Mucosa of descending colon (tissue), 3 donors: ENCODE measurements around the gene GALNS. TPM values are rescaled to one million over a fixed set of nuclear protein-coding genes. Genes with fewer than 3 reads are reported as not detected.

Source experiments
- ATAC-seq: fragments of 200-7000 bp; cut with Tn5 transposase; one replicate; pipeline ENCODE4 v1.9.1; 2020; ENCODE audit warnings: mild to moderate bottlenecking, moderate library complexity
- DNase-seq, 3 donors: peaks; one replicate each; pipeline ENCODE4 v3.0.0-alpha.2; 2020
- H3K36me3 ChIP-seq: fragments of 200-600 bp; one replicate; pipeline ENCODE4 v1.8.0; 2021; ENCODE audit warnings: low read depth, mild to moderate bottlenecking
- H3K4me1 ChIP-seq: fragments of 200-600 bp; one replicate; pipeline ENCODE4 v1.8.0; 2021; ENCODE audit warnings: low read depth, mild to moderate bottlenecking
- H3K4me3 ChIP-seq: fragments of 200-600 bp; one replicate; pipeline ENCODE4 v1.8.0; 2021; ENCODE audit warnings: mild to moderate bottlenecking
- H3K9me3 ChIP-seq: fragments of 200-600 bp; one replicate; pipeline ENCODE4 v1.8.0; 2021; ENCODE audit warnings: mild to moderate bottlenecking
- intact Hi-C, 2 donors: fragments of 100-400 bp; cut with DNase I in 1 of 2; cut with micrococcal nuclease in 1 of 2; formaldehyde crosslinking; loops; one replicate each; pipeline versions ENCODE4 v1.11.0 to v1.11.1; 2022; cut with DNase I, micrococcal nuclease
- total RNA-seq, 3 donors: library from RNA; stranded (reverse); fragmentation: NEBNext Ultra II Directional in 2 of 3; extraction: Animal tissue kit (Norgen Biotek cat#: 25700) in 2 of 3; gene quantifications; one replicate each; pipeline versions ENCODE4 v1.2.1 to v1.2.4, GENCODE V29; 2021 to 2023
- TF ChIP-seq, protein P1 (sequence below): fragments of 200-600 bp; IDR thresholded peaks from one replicate; pipeline ENCODE4 v1.8.0; 2022; ENCODE audit warnings: antibody characterized with exemption, mild to moderate bottlenecking
- donor health status: DM: no; HTN: no; CAD: no; lungs with moderate emphysema.
- donor health status: DM: no; HTN: no; CAD: no.
- donor health status: DM: no; HTN: yes; CAD: no.

Gene GALNS
- total RNA-seq, 3 donors from 2014 or later = 37.4 to 65.3 (median 44.0) TPM

DNA sequence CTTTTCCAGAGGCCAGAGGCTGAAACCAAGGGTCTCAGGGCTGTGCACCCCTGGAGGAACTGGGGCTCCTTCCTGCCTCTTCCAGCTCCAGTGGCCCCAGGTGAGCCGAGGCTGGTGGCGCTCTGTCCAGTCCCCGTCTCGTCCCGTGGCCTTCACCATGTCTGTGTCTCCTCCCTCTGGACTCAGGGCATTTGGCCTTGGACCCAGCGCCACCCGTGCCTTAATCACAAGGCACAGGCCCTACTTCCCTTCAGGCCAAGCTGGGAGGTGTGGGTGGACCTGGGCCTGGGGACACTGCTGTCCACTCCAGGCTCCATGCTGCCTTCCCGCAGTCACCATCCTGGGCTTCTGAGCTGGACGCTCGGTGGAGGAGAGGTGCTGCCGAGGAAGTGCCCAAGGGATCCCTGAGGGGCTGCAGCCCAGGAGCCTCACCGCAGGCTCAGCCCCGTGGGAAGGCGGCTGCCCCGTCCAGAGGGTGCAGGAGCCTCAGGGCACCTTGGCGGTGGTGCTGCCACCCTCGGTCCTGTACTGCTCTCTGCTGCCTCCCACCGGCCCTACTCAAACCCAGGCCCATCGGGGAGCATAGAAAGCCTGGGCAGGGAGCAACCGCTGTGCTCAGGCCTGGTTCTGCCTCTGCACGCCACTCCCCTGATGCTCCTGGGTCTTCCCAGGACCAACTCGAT lies 35.4 kb downstream of the GALNS start:
- Histone ChIP-seq H3K4me1 (peaks cover 1% of the 10 kb centered on the region), H3K36me3 (no peaks in the 10 kb centered on the region), H3K4me3 (no peak overlapping the region), H3K9me3 (no peaks in the 10 kb centered on the region)
- intact Hi-C loops = no loop called here
- no peak for ATAC-seq
- no peak for DNase-seq
- TF ChIP-seq, protein P1, sequence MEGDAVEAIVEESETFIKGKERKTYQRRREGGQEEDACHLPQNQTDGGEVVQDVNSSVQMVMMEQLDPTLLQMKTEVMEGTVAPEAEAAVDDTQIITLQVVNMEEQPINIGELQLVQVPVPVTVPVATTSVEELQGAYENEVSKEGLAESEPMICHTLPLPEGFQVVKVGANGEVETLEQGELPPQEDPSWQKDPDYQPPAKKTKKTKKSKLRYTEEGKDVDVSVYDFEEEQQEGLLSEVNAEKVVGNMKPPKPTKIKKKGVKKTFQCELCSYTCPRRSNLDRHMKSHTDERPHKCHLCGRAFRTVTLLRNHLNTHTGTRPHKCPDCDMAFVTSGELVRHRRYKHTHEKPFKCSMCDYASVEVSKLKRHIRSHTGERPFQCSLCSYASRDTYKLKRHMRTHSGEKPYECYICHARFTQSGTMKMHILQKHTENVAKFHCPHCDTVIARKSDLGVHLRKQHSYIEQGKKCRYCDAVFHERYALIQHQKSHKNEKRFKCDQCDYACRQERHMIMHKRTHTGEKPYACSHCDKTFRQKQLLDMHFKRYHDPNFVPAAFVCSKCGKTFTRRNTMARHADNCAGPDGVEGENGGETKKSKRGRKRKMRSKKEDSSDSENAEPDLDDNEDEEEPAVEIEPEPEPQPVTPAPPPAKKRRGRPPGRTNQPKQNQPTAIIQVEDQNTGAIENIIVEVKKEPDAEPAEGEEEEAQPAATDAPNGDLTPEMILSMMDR = no peak

DNA sequence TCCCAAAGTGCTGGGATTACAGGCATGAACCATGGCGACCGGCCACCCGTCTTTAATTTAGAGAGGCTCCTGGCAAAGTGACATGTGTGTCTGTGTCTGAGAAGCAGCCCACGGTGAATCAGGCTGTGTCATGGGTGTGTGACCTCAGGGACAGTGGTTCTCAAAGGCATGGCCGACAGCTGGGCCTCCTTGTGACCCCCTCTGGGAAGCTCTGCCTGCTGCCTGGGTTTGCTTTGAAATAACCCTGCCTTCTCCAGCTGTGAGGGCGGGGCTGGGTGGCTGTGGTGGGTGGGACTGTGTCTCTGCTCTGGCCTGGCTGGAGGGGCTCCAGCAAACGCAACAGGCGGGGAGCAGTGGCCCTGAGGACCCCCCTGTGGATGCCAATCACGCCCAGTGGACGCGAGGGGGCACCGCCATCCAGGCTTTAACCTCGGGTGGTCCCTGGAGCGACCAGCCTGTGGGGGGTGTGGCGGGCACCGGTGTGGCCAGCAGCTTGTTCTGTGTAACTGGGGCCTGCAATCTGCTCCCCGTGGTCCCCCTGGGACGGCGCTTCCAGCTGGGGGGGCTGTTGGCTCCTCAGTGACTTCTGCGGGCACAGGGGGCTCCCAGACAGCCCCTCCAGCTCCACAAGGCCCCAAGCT lies 36.2 kb downstream of the GALNS start:
- no peaks in the 10 kb centered on the region for H3K36me3 ChIP-seq
- DNase-seq (no peak), ATAC-seq (no peak)
- TF ChIP-seq, protein P1 = no peak
- H3K4me1 ChIP-seq = peaks cover 4% of the 10 kb centered on the region
- no peaks in the 10 kb centered on the region for H3K9me3 ChIP-seq
- intact Hi-C loops = no loop called here
- H3K4me3 ChIP-seq = no peak overlapping the region

DNA sequence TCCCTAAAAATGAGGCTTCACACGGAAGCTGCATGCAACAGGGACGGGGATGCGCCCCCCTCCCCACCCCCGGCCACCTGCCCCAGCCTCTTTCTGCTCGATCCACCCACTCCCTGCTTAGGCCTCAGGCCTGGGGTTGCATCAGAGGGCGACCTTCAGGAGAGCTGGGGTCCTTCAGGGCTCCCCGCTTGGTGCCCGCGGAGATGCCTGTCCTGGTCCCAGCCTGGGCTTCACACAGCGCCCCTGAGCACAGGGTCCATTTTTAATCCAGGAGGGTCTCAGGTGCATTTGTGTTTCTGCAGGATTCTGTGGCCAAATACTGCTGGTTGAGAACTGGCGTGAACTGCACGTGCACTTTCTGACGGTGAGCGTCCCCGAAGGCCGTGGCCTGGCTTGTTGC lies 37.6 kb downstream of the GALNS start:
- TF ChIP-seq, protein P1 = no peak
- DNase-seq = no peak
- Histone ChIP-seq H3K4me3 (no peak overlapping the region), H3K9me3 (no peaks in the 10 kb centered on the region), H3K4me1 (peaks cover 4% of the 10 kb centered on the region), H3K36me3 (no peaks in the 10 kb centered on the region)
- intact Hi-C loops = no loop called here
- ATAC-seq = no peak

DNA sequence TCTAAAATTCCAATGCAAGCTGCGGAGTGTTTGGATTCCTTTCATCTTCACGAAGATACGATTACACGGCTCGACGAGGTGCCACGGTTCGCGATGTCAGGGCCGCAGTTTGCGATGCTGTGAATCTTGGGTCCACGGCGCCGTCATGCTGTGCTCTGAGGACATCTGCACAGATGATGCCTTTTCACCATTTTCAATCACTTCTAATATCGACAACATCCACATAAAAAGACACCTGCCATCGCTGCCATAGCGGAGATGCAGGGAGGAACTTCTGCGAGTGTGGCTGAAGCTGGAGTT lies 38.2 kb downstream of the GALNS start:
- Histone ChIP-seq H3K4me3 (no peak overlapping the region), H3K9me3 (no peaks in the 10 kb centered on the region), H3K36me3 (no peaks in the 10 kb centered on the region), H3K4me1 (peaks cover 4% of the 10 kb centered on the region)
- TF ChIP-seq, protein P1 = no peak
- ATAC-seq (no peak), DNase-seq (no peak)
- intact Hi-C loops = no loop called here

DNA sequence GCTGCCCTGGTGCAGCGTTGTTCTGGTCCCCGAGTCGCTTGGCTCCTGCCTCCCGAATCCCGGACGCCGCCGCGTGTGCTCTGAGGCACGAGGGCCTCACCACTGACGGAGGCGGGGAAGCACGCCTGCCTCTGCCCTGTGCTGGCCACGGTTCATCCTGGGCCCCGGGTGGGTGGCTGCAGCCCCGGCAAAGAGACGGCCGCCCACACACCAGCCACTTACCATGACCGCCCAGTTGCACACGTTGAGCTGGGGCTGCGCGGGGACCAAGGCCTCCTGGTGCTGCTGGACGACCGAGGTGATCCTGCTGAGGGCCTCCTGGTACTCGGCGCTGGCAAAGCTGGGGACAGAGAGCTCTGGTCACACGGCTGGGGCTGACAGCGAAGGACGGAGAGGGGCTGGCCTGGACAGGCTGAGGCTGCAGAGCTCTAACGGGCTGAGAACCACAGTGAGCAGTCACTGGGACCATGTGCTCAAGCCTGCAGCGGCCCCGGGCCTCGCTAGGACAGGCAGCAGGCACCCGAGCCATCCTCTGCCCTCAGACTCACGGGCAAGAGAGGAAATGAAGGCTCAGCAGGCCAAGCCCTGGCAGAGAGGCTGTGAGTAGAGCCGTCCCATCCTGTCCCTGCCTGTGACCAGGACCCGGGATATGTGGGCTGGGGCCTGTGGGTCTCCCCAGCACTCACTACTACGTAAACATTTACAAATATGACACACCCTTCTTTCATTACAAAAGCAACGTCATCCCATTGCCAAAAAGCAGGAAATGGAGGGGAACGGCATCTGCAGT lies 38.8 kb downstream of the GALNS start:
- no peaks in the 10 kb centered on the region for H3K36me3 ChIP-seq
- no peak overlapping the region for H3K4me3 ChIP-seq
- peaks cover 4% of the 10 kb centered on the region for H3K4me1 ChIP-seq
- H3K9me3 ChIP-seq = no peaks in the 10 kb centered on the region
- intact Hi-C loops = no loop called here
- DNase-seq (no peak), ATAC-seq (no peak)
- TF ChIP-seq, protein P1 = no peak
